ENCODE measurements around the gene AADAT. TPM values are rescaled to one million over a fixed set of nuclear protein-coding genes. Genes with fewer than 3 reads are reported as not detected.
"Not testable (repeated sequence)": the region's sequence is repeated elsewhere in the genome, so short reads cannot be mapped to it uniquely, and the experiment has no call there.

Gene AADAT
- total and polyA plus RNA-seq, 2 of the 8 experiments (the other 6 are each of a cell fraction or from before 2014, with no cell fraction given), result 6.1 to 7.7 TPM

DNA sequence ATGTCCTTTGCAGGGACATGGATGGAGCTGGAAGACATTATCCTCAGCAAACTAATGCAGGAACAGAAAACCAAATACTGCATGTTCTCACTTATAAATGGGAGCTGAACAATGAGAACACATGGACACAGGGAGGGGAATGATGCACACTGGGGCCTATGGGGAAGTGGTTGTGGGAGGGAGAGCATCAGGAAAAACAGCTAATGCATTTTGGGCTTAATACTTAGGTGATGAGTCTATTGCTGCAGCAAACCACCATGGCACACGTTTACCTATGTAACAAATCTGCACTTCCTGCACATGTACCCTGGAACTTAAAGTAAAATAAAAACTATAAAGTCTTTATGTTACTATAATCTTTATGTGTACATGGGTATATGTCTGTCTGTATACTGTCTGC, 24.4 kb upstream of the AADAT start:
- H4K20me1 ChIP-seq (replicated peaks in 1 of 2; ENCODE audit: control insufficient read depth in 1 of 2, insufficient read depth in 2 of 2, low read length in 2 of 2); H2BK5ac ChIP-seq (ENCODE audit: low read depth, low read length); H2BK15ac ChIP-seq (ENCODE audit: low read length); H3K79me2 ChIP-seq (ENCODE audit: control insufficient read depth in 1 of 2, insufficient read depth in 2 of 2, low read length in 2 of 2); H2BK20ac ChIP-seq (ENCODE audit: low read length); H3K4me3 ChIP-seq (ENCODE audit: extremely low read depth in 1 of 4, insufficient read depth in 2 of 4, low read depth in 3 of 4, low read length in 4 of 4); H3K18ac ChIP-seq (ENCODE audit: extremely low read depth, low read length); H4K91ac ChIP-seq (replicated peaks; ENCODE audit: insufficient read length, low read length); CTCF ChIA-PET (ENCODE audit: partially characterized antibody); H2AFZ ChIP-seq (ENCODE audit: low read length); H3K23ac ChIP-seq (ENCODE audit: insufficient read length); H3K4ac ChIP-seq (replicated peaks; ENCODE audit: insufficient read length, low read depth, low read length); H3K9me3 ChIP-seq (ENCODE audit: insufficient read depth in 2 of 2, low read depth in 1 of 2, low read length in 1 of 2); H2AK5ac ChIP-seq (ENCODE audit: low read depth, low read length); H4K5ac ChIP-seq (ENCODE audit: insufficient read length, low read depth, low read length); H3K27me3 ChIP-seq (replicated peaks in 1 of 4; ENCODE audit: control insufficient read depth in 3 of 4, extremely low read depth in 1 of 4, insufficient read depth in 3 of 4, low read length in 3 of 4); H2BK120ac ChIP-seq (replicated peaks; ENCODE audit: low read depth, low read length); H3K36me3 ChIP-seq (ENCODE audit: control insufficient read depth in 2 of 4, insufficient read depth in 4 of 4, low read length in 3 of 4); H3K4me2 ChIP-seq (ENCODE audit: insufficient read depth in 1 of 2, low read depth in 2 of 2, low read length in 2 of 2); H4K8ac ChIP-seq (ENCODE audit: extremely low read depth, insufficient read depth, low read length); H3K79me1 ChIP-seq (ENCODE audit: low read depth, low read length); FAIRE-seq; H3K9ac ChIP-seq (replicated peaks in 1 of 4; ENCODE audit: extremely low read depth in 1 of 4, low read depth in 3 of 4, low read length in 3 of 4); H2BK12ac ChIP-seq (ENCODE audit: low read depth, low read length); H3K23me2 ChIP-seq (ENCODE audit: low read depth, low read length); H3K27ac ChIP-seq (ENCODE audit: low read depth, low read length); H3K56ac ChIP-seq (replicated peaks; ENCODE audit: insufficient read length, low read depth, low read length); H3K14ac ChIP-seq (ENCODE audit: insufficient read length); DNase-seq (ENCODE audit: low read depth in 1 of 2, low spot score in 2 of 2); POLR2A ChIA-PET (ENCODE audit: partially characterized antibody): not testable (repeated sequence)
- 79% methylated on average over 1 of the region's 1 CpG; no CpG with 5 or more reads in 1 of the 2 experiments for WGBS, 2 experiments (ENCODE audit: extremely low coverage in 1 of 2, insufficient coverage in 1 of 2, insufficient read length in 1 of 2, insufficient replicate concordance in 2 of 2, low coverage in 1 of 2, low lambda C conversion rate in 2 of 2, missing lambda C conversion rate in 1 of 2)
- H3K4me1 ChIP-seq (replicated peaks in 1 of 4; ENCODE audit: control insufficient read depth in 3 of 4, insufficient read depth in 4 of 4, low read length in 3 of 4), result peaks cover 3 to 14% (median 8%) of the 10 kb centered on the region in 4 experiments; a peak in 6 of 7 replicates

Data from H1 (cell line).